Measurements from ENCODE around the gene SH3RF3.

SH3RF3 gene

DNA sequence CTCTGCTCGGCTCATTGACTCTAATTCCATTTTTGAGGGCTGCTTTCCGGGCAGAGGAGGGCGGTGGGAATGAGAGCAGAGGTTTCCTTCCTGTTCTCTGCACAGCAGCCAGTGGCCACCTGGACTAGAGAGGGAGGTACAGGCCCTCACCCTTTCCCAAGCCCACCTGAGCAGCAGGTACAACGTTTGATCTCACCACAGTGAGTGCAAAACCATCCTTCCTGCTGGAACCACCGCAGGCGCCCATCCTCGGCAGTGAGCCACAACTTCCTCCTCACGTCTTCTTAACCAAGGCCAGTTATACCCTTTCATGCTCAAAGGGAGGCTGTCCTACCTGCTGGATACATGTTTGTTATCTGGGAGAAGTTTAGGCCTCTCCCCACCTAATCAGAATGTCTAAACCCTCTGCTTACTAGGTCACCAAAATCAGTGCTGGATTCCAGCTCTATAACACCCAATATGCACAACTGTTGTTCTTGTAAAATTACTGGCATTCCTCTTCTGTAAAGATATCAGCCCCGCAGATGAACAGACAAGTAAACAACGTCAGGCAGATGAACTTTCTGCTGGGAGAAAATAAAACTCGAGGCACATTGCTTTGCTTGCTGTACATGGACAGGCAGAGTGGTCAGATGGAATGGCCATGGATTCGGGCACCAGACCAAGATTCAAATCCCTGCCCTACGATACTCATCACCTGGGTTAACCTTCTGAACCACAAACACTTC is 191.4 kb downstream of the SH3RF3 start:
- DNase-seq, result no peak

DNA sequence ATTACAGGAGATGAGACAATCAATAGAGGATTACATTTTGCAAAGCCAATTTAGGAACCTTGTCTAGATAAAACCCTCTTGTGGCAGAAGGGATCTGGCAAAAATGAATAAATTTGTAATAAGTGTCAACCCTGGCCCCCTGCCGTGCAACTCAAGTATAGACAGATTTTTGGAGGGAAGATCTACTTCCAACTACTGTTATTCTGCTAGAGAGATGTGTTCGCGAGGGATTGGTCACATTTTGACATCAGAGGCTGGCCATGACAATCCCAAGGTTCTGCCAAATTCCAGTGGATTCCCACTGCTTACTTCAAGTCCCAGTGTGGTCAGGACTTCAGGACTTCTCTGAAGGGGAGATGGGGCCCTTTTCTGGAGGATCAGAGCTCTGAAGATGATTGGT is 192.6 kb downstream of the SH3RF3 start:
- DNase-seq, result no peak

DNA sequence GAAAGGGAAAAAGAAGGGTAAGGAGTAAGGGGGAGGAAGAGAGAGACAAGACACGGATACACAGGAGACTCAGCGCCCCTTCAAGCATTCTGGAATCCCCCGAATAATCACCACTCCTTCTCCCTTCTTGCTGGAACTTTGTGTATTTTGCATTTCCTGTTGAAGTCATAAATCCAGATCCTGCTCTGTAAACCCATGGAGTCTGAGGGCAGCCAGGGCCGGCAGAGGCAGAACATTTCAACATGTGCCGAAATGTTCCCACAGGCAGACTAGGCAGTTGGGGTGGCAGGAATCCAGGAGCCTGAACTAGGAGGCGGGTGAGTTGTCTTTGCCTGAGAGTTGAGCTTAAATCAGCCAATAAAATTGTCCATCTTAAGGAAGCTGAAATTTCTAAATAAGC is 193.1 kb downstream of the SH3RF3 start:
- no peak for DNase-seq

DNA sequence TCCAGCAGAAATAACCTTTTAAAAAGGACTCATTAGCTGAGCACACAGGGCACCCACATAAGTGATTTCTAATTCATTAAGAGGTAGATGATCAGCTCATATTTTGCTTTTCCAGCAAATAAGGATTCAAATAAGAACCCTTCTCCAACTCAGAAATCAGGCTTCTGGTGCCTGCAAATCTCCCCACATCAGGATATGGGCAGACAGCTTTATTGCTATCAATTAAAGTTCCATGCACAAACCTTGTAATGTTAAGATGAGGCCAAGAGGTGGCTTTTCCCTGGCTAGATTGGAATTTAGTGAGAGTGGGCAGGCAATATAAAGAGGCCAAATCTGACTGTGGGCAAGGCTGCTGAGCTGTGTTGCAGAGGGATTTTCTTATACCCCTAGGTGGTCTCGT is 193.6 kb downstream of the SH3RF3 start:
- no peak for DNase-seq

DNA sequence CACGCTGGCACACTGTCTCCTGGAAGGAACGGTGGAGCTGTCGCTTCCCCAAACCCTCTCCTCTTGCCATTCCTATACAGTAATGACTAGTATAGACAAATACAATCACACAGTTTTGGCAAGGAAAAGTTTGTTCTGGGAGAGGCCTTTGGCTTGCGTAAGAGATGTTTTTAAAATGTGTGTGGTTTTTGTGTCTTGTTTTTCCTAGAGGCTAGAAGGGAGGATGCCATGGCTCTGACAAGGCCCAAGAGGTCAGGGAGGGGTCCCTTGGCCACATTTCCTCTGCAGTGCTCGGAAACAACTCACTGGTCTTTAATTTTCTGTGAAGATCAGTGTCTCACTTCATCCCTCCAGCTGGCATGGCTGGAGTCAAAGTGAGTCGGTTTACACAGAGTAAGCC is 195.9 kb downstream of the SH3RF3 start:
- DNase-seq, result no peak

DNA sequence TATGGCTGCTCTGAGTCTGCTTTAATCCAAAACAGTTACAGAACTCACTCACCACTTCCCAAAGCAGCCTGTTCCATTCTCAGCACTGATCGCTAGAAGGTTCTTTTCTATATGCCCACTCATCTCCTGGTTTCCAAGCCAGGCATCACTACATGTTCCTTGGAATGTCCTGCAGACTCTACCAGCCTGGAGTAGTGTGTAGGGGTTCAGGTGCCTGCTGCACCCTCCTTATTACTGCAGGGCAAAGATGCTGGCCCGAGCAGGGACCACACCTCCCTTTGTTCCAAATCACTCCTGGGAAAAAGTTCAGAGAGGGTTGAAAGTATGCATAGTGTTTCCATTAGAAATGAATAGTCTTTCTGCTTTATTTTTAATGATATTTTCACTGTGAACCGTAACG is 196.6 kb downstream of the SH3RF3 start:
- DNase-seq, result no peak

DNA sequence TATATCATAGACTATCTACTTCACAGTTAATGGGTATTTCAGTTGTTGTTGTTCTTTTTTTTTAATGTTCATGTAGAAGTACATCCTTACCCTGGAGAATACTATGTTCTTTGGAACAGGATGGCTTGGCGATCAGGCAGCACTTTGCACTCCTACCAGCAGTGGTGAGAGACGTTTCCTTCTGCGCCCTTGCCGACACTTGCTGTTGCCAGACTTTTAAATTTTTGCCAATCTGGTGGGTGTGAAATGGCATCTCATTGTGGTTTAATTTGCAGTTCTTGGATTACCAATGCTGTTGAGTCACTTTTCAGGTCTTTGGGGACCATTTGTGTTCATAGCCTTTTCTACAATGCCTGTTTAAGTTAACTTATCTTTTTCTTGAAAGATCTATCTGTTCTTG is 197.3 kb downstream of the SH3RF3 start:
- no peak for DNase-seq

DNA sequence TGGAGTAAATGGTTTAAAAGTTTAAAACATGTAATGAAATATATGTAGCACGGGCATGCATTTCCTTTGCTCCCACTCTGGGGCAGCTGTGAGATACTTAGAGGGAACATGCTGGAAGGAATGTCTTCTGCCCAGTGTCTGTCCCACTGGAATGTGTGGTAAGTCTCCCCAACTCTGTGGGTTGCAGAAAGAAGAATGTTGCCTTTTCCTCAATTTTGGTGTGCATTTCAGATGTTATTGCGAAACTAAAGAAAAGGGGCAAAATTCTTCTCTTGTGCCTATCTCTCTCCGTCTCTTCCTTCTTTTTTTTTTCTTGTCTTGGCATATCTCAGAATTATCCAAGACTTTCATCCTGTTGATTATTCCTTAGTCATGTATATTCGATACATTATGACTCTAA is 201.1 kb downstream of the SH3RF3 start:
- no peak for DNase-seq

DNA sequence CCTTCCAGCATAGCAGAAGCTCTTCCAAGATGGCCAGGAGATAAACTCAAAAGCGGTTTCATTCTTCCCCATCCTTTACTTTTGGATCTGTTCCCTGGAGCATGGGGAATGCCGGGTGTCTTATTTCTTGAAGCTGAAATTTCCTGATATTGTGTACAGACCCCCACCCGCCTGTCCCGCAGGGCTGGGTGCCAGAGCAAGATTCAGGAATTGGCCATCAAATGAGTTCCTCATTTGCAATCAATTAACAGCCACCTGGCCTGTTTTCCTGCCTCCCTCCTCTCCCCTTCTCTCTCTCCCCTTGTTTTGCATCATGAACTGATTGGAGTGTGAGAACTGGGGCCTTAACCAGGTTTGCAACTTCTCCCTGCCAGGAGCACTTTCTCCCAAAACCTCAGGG is 202.1 kb downstream of the SH3RF3 start:
- no peak for DNase-seq

DNA sequence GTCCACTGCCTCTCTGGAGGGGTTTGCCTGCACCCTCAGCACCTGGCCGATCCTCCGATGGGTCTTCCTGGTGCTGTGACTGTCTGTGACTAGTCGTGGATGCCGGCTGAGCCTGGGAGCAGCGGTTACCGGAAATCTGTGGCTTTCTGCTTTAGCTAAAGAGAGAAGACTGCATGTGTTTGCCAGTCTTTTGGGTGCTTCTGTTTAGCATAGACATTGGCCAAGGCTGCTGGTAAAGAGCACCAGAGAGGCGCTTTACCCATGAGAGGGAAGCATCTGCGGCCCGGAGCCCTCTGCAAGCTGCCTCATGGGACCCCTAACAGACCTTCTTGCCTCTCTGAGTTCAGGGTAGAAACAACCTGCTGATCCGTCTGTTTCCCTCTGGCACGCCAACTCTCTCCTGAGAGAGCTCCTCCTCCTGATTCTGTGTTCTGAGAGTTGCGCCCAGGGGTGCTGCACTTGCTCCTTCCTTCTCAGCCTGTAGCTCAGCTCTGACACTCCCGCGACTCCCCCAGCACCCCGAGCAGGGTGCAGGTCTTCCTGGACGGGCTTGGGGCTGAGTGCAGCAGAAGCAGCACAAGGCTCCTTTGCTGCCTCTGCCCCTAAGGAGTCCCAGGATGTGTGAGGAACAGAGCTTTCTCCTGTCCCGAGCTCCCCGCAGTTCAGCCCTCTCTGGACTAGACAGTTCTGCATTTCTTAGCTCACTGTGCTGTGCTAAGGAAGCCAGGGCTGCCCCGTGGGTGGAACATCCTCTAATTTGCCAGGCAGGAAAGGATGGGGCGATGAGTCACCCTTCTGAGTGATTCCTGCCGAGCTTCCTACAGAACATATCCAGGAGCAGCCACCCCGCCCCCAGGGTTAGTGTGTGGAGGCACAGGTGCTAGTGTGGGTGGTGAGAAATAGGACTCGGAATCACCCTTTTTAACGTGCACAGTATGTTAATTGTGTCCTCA is 203.2 kb downstream of the SH3RF3 start:
- DNase-seq, result peak; percentile 36

DNA sequence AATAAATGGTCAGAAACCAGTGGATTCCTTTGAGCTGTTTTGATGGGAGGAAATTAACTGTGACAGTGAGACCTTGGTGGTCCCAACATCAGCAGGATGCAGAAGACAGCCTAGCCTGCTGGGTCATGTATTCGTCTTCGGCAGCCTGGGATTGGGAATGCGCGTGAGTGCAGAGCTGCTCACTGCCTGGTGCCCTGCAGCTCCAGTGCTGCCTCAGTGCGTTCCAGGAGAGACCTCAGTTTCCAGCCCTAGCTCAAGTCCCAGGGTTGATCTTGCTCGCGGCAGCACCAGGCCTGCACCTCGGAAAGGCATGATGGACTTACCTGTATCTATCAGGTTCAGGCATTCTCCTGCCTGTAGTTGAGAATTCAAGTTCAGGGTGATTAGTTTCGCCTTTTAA is 203.9 kb downstream of the SH3RF3 start:
- no peak for DNase-seq

DNA sequence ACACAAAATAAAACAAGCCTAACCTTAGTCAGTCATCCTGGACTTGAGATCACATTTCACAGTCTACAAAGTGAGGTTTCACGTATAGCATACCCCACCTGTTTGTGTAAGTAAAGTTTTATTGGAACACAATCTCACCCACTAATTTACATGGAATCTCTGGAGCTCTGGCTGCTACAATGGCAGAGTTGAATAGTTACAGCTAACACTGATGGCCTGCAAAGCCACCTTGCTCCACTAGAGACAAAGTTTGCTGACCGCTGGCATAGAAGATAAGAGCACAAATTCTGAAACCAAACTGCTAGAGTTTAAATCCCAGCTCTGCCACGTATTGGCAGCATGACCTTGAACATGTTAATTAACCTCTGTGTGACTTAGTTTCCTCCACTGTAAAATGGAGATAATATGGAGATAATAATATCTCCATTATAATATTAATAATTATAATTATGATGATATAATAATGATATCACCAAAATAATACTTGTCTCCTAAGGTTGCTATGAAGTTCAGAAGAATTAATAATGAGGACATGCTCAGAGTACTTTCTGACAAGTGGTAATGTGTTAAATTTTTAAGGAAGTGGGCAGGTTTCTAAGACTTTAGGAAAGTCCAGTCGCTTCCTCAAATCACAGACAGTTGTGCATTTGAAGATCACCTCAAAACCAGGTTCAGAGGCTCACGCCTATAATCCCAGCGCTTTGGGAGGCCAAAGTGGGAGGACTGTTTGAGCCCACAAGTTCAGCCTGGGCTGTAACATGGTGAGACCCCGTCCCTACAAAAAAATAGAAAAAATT is 204.6 kb downstream of the SH3RF3 start:
- no peak for DNase-seq

DNA sequence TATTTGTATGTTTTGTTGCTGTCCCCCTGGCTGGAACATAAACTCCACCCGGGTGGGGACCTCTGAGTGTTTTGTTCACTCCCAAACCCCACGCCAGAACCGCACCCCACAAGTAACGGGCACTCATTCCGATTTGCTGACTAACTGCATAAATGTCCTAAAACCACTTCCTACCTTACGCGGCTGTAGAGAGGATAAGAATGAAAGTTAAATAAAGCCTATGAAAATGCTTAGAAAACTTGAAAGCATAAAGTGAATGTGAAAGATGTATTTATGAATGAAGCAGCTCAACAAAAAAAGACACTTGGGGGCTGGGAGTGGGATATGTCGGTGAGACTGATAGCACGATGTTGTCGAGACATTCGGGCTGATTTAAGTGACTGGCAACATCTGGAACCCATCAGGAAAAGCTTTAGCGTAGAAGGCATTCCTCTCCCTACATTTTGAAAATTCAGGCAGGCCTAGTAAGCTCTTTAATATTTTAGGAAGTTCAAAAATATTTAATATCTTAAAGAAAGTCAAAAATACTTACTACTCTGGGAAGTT is 206.7 kb downstream of the SH3RF3 start:
- no peak for DNase-seq

DNA sequence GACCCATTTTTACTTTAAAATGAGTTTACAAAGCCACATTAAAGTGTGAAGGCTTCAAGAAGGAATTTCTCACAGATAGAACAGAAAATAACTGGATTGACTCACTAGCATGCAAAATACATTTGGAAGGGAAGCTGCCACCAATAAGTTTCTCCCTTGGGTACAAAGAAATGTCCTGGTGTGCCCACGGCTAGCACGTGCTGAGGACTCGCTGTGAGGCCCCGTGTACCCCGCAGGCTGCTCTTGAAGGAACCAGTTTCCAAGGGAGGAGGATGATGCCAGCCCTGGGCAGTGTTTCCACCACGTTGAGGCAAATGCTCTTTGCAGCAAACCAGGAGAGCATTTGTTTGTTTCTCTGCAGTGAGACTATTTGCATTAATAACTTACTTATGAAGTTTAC is 207.3 kb downstream of the SH3RF3 start:
- no peak for DNase-seq

DNA sequence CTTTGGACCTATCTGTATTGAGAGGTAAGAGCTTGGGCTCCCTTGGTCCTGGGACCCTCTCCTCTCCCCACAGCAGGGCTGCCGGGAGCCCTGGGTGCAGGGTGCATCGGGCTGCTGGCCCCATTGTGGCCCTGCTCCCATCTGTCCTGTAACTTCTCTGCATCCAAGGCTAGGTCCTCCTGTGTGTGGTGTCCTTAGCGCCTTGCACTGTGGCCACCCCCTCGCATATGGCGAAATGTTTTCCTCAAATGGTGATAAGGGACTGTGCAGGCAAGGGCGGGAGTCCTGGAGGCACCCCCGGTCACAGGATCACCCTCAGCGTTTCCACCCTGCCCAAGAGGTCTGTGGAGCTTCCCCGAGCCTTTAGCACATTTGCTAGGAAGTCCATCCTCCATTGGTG is 208.2 kb downstream of the SH3RF3 start:
- no peak for DNase-seq

DNA sequence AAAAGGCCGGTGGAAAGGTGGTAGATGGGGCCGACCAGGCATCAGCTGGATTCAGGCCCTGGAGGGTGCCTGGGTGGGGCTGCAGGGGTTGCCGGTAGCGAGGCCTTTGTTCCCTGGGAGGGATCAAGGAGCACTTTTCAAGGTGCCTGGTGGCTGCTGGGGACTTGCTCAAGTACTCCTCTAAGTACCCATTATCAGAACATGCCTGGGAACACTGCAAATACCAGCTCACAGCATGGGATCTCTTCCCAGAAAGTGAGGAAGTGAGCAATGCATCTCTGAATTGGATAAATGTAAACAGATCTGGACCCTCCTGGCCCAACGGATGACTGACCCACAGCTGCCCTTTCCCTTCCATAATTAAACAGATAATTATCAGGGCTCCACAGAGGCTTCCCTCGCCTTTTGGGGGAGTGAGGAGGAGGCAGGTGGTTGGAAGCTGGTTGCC is 210.5 kb downstream of the SH3RF3 start:
- DNase-seq, result no peak

DNA sequence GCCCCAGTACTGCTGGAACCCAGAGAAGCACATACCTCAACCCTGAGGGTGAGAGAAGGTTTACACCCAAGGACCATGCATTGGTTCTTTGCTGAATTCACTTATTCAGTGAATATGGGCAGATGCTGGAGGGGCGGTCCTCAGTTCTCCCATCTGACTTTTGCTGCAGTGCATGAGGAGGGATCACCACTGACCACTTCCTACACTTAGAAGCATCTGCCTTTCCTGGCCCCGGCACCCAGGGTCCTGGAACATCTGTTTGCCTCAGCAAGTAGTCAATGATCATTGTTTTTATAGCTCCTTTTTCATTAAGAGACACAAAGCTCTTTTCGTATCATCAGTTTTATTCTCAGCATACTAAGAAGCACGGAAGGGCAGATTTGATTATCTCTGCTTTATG is 211.4 kb downstream of the SH3RF3 start:
- no peak for DNase-seq

DNA sequence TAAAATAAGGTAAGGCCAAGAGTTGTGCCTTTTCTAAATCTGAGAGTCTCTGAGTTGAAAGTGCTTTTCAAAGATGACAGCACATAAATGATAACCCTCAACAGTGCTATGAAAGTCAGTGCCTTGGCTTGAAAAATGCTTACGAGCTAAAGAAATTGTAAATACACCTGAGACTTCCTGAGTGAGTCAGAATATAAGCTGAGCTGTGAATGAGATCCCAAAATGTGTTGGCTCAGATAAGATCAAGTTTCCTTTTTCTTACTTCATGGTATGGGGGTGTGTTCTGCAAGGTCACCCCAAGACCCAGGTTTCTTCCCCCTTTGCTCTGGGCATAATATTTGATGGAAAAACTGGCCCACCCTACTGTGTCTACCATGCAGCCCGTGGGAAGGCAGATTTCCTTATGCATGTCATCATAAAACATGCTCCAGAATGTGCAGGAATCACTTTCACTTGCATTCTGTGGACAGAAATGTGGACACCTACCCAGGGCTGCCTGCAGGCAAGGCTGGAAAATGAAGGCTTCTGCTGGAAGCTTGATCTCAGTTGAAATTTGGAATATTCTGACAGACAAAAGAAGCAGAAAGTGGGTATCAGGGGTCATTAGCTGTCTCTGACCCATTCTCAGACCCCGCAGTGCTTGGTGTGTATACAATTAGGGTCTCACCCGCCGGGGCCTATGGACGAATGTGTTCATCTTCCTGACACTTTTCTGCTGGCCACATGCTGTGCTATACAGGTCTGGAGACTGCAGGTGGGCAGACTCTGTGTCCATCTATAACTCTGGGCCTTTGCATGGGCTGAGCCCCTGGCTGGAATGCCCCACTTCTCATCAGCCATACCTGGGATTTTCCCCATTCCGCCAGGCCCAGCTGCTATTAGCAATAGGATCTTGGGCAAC is 212.6 kb downstream of the SH3RF3 start:
- DNase-seq, result no peak

DNA sequence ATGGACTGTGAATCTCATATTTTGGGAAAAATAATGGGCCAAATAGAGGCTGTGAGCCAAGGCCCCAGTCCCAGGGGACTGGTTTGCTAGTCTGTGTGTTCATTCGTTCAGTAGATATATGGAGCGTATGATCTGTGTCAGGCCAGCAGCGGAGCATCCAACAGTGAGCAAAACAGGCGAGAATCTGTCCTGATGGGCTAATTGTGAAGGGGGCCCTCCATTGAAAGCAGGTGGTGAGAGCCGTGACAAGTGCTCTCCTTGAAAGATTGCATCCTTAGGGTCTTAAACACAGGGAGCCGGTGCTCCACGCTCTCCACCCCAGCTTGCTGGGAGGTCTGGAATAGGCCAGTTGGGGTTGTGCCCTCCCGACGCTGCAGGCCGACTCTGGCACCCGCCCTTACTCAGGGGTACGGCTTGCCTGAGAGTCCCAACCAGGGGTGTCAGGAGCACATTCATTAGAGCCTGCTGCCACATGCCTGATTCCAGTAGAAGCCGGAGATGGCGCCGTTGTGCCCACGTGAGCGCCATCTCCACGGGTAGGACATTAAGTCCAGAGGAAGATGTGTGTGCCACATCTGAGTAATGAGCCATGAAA is 213.3 kb downstream of the SH3RF3 start:
- no peak for DNase-seq

DNA sequence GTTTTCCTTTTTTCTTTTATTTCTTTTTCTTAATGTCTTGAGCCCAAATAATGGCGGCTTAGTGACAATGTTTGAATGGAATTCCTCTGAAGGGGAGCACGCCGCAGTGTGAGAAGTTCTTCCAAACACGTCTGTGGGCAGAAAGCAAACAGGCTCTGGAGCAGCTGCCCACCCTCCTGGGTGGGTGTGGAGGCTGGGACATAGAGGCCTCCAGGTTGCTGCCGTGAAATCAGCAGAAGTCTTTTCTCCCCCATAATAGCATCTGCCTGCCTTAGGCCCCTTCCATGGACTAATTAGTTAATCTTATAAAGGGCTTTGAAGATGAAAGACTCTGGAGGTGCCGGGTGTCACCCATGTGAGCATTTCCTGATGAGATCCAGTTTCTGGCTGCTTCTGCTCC is 213.9 kb downstream of the SH3RF3 start:
- no peak for DNase-seq

DNA sequence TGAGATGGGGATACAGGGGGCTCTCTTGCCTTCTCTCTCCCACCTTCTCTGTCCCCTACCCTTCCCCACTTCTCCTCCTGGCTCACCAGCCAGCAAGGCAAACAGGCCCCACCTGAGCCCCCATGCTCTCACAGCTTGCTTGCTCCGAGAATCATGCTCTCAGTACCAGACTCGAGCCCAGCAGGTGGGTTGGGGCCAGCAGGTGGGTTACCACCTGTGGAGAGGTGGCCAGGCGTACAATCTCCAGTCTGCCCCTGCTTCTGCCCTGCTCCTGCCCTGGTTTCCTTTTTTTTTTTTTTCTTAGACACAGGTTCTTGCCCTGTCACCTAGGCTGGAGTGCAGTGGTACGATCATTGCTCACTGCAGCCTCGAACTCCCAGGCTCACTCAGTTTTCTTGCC is 214.5 kb downstream of the SH3RF3 start:
- DNase-seq, result no peak

Data from CD4-positive, alpha-beta T cell treated with Interferon gamma for 1 hour (primary cell).